SK-N-SH (cell line): ENCODE results near the gene SMAD7.

ENCODE experiments used
- CTCF ChIP-seq: fragments of 200-600 bp; sonication (generic); IDR thresholded peaks from 2 replicates; pipeline ENCODE4 v1.6.1; 2017; ENCODE audit warnings: antibody characterized with exemption, mild to moderate bottlenecking, moderate library complexity
- JUND ChIP-seq: IDR thresholded peaks from 2 replicates; pipeline ENCODE4 v1.4.0; 2012
- SMC3 ChIP-seq: IDR thresholded peaks from 2 replicates; pipeline ENCODE4 v1.6.1; 2012; ENCODE audit warnings: low read depth, low read length, improper control_type of control experiment

GRCh38 chr18:48941672-48942071, 9.1 kb downstream of the SMAD7 start:
- no peak for TF ChIP-seq JUND
- TF ChIP-seq SMC3 = no peak
- no peak for TF ChIP-seq CTCF
